ENCODE results near the gene NUDT14. TPM values are rescaled to one million over a fixed set of nuclear protein-coding genes. Genes with fewer than 3 reads are reported as not detected.

The NUDT14 gene
- total RNA-seq, 1 donor from 2014 or later = 11.5 TPM

GRCh38 chr14:105212541-105213300, 31.6 kb upstream of the NUDT14 start:
- DNase-seq = peak; percentile 77

- no peak for DNase-seq
These were observed 30.6 kb upstream of the NUDT14 start for GRCh38 chr14:105211758-105212089.

- no peak for DNase-seq
These were observed 30.1 kb upstream of the NUDT14 start for GRCh38 chr14:105211086-105211757.

- DNase-seq = no peak
These were observed 29.3 kb upstream of the NUDT14 start for GRCh38 chr14:105210266-105211025.

GRCh38 chr14:105209646-105210045, 28.5 kb upstream of the NUDT14 start:
- DNase-seq = no peak

GRCh38 chr14:105209091-105209490, 28.0 kb upstream of the NUDT14 start:
- DNase-seq = no peak

- DNase-seq = no peak
These were observed 27.6 kb upstream of the NUDT14 start for GRCh38 chr14:105208738-105209075.

GRCh38 chr14:105207996-105208737, 27.1 kb upstream of the NUDT14 start:
- DNase-seq = no peak

- no peak for DNase-seq
These were observed 26.4 kb upstream of the NUDT14 start for GRCh38 chr14:105207460-105207901.

- DNase-seq = no peak
These were observed 25.8 kb upstream of the NUDT14 start for GRCh38 chr14:105206873-105207272.

GRCh38 chr14:105205673-105206208, 24.6 kb upstream of the NUDT14 start:
- peak; percentile 65 for DNase-seq

GRCh38 chr14:105204931-105205672, 24.0 kb upstream of the NUDT14 start:
- DNase-seq = no peak

GRCh38 chr14:105204206-105204930, 23.3 kb upstream of the NUDT14 start:
- DNase-seq = no peak

- DNase-seq = no peak
These were observed 22.6 kb upstream of the NUDT14 start for GRCh38 chr14:105203701-105204100.

GRCh38 chr14:105203057-105203531, 22.0 kb upstream of the NUDT14 start:
- peak; percentile 81 for DNase-seq

GRCh38 chr14:105201925-105202513, 20.9 kb upstream of the NUDT14 start:
- no peak for DNase-seq

GRCh38 chr14:105201156-105201924, 20.2 kb upstream of the NUDT14 start:
- no peak for DNase-seq

GRCh38 chr14:105200641-105201040, 19.5 kb upstream of the NUDT14 start:
- DNase-seq = no peak

GRCh38 chr14:105200074-105200473, 19.0 kb upstream of the NUDT14 start:
- no peak for DNase-seq
